Measurements from ENCODE around the gene FXYD4.
A peak's percentile ranks its signal among the peaks of the same experiment; 100 is the strongest.
"Not testable (repeated sequence)": the region's sequence is repeated elsewhere in the genome, so short reads cannot be mapped to it uniquely, and the experiment has no call there.

Gene FXYD4

GRCh38 chr10:43371418-43371817 lies at the start of gene FXYD4:
Gene FXYD4 (plus strand): TSS chr10:43371636. CDS start chr10:43373747, 2,111 bp downstream.
- H3K36me3 ChIP-seq (ENCODE audit: control insufficient read depth, insufficient read depth, low read length): no peaks in the 10 kb centered on the region

GRCh38 chr10:43322331-43322730 lies 49.1 kb upstream of the FXYD4 start:
- peaks cover 2% of the 10 kb centered on the region for H3K27me3 ChIP-seq (ENCODE audit: control insufficient read depth, insufficient read depth, low read length)
- peak overlapping the region; percentile 67 for H3K4me3 ChIP-seq (ENCODE audit: low read depth, low read length)
- H3K9me3 ChIP-seq (ENCODE audit: control insufficient read depth, insufficient read depth, low read length): no peaks in the 10 kb centered on the region
- peaks cover 3% of the 10 kb centered on the region for H3K4me1 ChIP-seq (ENCODE audit: control insufficient read depth, insufficient read depth, low read length)
- H3K9ac ChIP-seq (ENCODE audit: low read depth, low read length): no peak overlapping the region
- H3K36me3 ChIP-seq (ENCODE audit: control insufficient read depth, insufficient read depth, low read length): no peaks in the 10 kb centered on the region

More at GRCh38 chr10:43371418-43371817, at the start of gene FXYD4:
- Histone ChIP-seq H3K4me3 (ENCODE audit: low read depth, low read length) (no peak within 1 kb of the TSS), H3K27me3 (ENCODE audit: control insufficient read depth, insufficient read depth, low read length) (no peaks in the 10 kb centered on the region), H3K9me3 (ENCODE audit: control insufficient read depth, insufficient read depth, low read length) (no peaks in the 10 kb centered on the region), H3K9ac (ENCODE audit: low read depth, low read length) (no peak within 1 kb of the TSS), H3K4me1 (ENCODE audit: control insufficient read depth, insufficient read depth, low read length) (peaks cover 2% of the 10 kb centered on the region)

GRCh38 chr10:43322769-43323168 lies 48.7 kb upstream of the FXYD4 start:
- Histone ChIP-seq H3K27me3 (ENCODE audit: control insufficient read depth, insufficient read depth, low read length) (peaks cover 2% of the 10 kb centered on the region), H3K4me1 (ENCODE audit: control insufficient read depth, insufficient read depth, low read length) (peaks cover 3% of the 10 kb centered on the region), H3K4me3 (ENCODE audit: low read depth, low read length) (peak overlapping the region; percentile 67), H3K9ac (ENCODE audit: low read depth, low read length) (no peak overlapping the region), H3K36me3 (ENCODE audit: control insufficient read depth, insufficient read depth, low read length) (no peaks in the 10 kb centered on the region), H3K9me3 (ENCODE audit: control insufficient read depth, insufficient read depth, low read length) (no peaks in the 10 kb centered on the region)

- Histone ChIP-seq H3K4me1 (ENCODE audit: control insufficient read depth, insufficient read depth, low read length) (peaks cover 3% of the 10 kb centered on the region), H3K4me3 (ENCODE audit: low read depth, low read length) (peak overlapping the region; percentile 53), H3K27me3 (ENCODE audit: control insufficient read depth, insufficient read depth, low read length) (peaks cover 2% of the 10 kb centered on the region), H3K9me3 (ENCODE audit: control insufficient read depth, insufficient read depth, low read length) (no peaks in the 10 kb centered on the region), H3K36me3 (ENCODE audit: control insufficient read depth, insufficient read depth, low read length) (no peaks in the 10 kb centered on the region), H3K9ac (ENCODE audit: low read depth, low read length) (no peak overlapping the region)
Observed at GRCh38 chr10:43323245-43323644, 48.2 kb upstream of the FXYD4 start.

GRCh38 chr10:43324876-43325275 lies 46.6 kb upstream of the FXYD4 start:
- Histone ChIP-seq H3K9me3 (ENCODE audit: control insufficient read depth, insufficient read depth, low read length) (no peaks in the 10 kb centered on the region), H3K9ac (ENCODE audit: low read depth, low read length) (no peak overlapping the region), H3K4me1 (ENCODE audit: control insufficient read depth, insufficient read depth, low read length) (peaks cover 3% of the 10 kb centered on the region), H3K27me3 (ENCODE audit: control insufficient read depth, insufficient read depth, low read length) (peaks cover 2% of the 10 kb centered on the region), H3K4me3 (ENCODE audit: low read depth, low read length) (no peak overlapping the region), H3K36me3 (ENCODE audit: control insufficient read depth, insufficient read depth, low read length) (no peaks in the 10 kb centered on the region)

- Histone ChIP-seq H3K4me1 (ENCODE audit: control insufficient read depth, insufficient read depth, low read length) (no peaks in the 10 kb centered on the region), H3K9ac (ENCODE audit: low read depth, low read length) (no peak overlapping the region), H3K4me3 (ENCODE audit: low read depth, low read length) (no peak overlapping the region), H3K9me3 (ENCODE audit: control insufficient read depth, insufficient read depth, low read length) (no peaks in the 10 kb centered on the region), H3K36me3 (ENCODE audit: control insufficient read depth, insufficient read depth, low read length) (no peaks in the 10 kb centered on the region), H3K27me3 (ENCODE audit: control insufficient read depth, insufficient read depth, low read length) (peaks cover 2% of the 10 kb centered on the region)
Observed at GRCh38 chr10:43327171-43327570, 44.3 kb upstream of the FXYD4 start.

GRCh38 chr10:43327986-43328385 lies 43.5 kb upstream of the FXYD4 start:
- Histone ChIP-seq H3K4me1 (ENCODE audit: control insufficient read depth, insufficient read depth, low read length) (peaks cover 4% of the 10 kb centered on the region), H3K9ac (ENCODE audit: low read depth, low read length) (no peak overlapping the region), H3K27me3 (ENCODE audit: control insufficient read depth, insufficient read depth, low read length) (no peaks in the 10 kb centered on the region), H3K4me3 (ENCODE audit: low read depth, low read length) (no peak overlapping the region), H3K36me3 (ENCODE audit: control insufficient read depth, insufficient read depth, low read length) (no peaks in the 10 kb centered on the region), H3K9me3 (ENCODE audit: control insufficient read depth, insufficient read depth, low read length) (no peaks in the 10 kb centered on the region)

GRCh38 chr10:43328810-43329209 lies 42.6 kb upstream of the FXYD4 start:
- H3K9ac ChIP-seq (ENCODE audit: low read depth, low read length); H3K27me3 ChIP-seq (ENCODE audit: control insufficient read depth, insufficient read depth, low read length): not testable (repeated sequence)

GRCh38 chr10:43329246-43329885 lies 42.1 kb upstream of the FXYD4 start:
- H3K36me3 ChIP-seq (ENCODE audit: control insufficient read depth, insufficient read depth, low read length); H3K4me3 ChIP-seq (ENCODE audit: low read depth, low read length); H3K27me3 ChIP-seq (ENCODE audit: control insufficient read depth, insufficient read depth, low read length); H3K9ac ChIP-seq (ENCODE audit: low read depth, low read length); H3K9me3 ChIP-seq (ENCODE audit: control insufficient read depth, insufficient read depth, low read length); H3K4me1 ChIP-seq (ENCODE audit: control insufficient read depth, insufficient read depth, low read length): not testable (repeated sequence)

More at GRCh38 chr10:43328810-43329209, 42.6 kb upstream of the FXYD4 start:
- H3K4me3 ChIP-seq (ENCODE audit: low read depth, low read length); H3K4me1 ChIP-seq (ENCODE audit: control insufficient read depth, insufficient read depth, low read length); H3K36me3 ChIP-seq (ENCODE audit: control insufficient read depth, insufficient read depth, low read length); H3K9me3 ChIP-seq (ENCODE audit: control insufficient read depth, insufficient read depth, low read length): not testable (repeated sequence)

GRCh38 chr10:43330049-43330823 lies 41.2 kb upstream of the FXYD4 start:
- not testable (repeated sequence) for H3K9me3 ChIP-seq (ENCODE audit: control insufficient read depth, insufficient read depth, low read length); H3K9ac ChIP-seq (ENCODE audit: low read depth, low read length); H3K36me3 ChIP-seq (ENCODE audit: control insufficient read depth, insufficient read depth, low read length); H3K4me1 ChIP-seq (ENCODE audit: control insufficient read depth, insufficient read depth, low read length); H3K27me3 ChIP-seq (ENCODE audit: control insufficient read depth, insufficient read depth, low read length); H3K4me3 ChIP-seq (ENCODE audit: low read depth, low read length)

- H3K9me3 ChIP-seq (ENCODE audit: control insufficient read depth, insufficient read depth, low read length); H3K36me3 ChIP-seq (ENCODE audit: control insufficient read depth, insufficient read depth, low read length); H3K9ac ChIP-seq (ENCODE audit: low read depth, low read length); H3K4me3 ChIP-seq (ENCODE audit: low read depth, low read length); H3K4me1 ChIP-seq (ENCODE audit: control insufficient read depth, insufficient read depth, low read length); H3K27me3 ChIP-seq (ENCODE audit: control insufficient read depth, insufficient read depth, low read length): not testable (repeated sequence)
Observed at GRCh38 chr10:43330824-43331127, 40.7 kb upstream of the FXYD4 start.

- no peaks in the 10 kb centered on the region for H3K36me3 ChIP-seq (ENCODE audit: control insufficient read depth, insufficient read depth, low read length)
- H3K9ac ChIP-seq (ENCODE audit: low read depth, low read length): no peak overlapping the region
- H3K4me3 ChIP-seq (ENCODE audit: low read depth, low read length): no peak overlapping the region
- H3K4me1 ChIP-seq (ENCODE audit: control insufficient read depth, insufficient read depth, low read length): peaks cover 18% of the 10 kb centered on the region
- no peaks in the 10 kb centered on the region for H3K27me3 ChIP-seq (ENCODE audit: control insufficient read depth, insufficient read depth, low read length)
- no peaks in the 10 kb centered on the region for H3K9me3 ChIP-seq (ENCODE audit: control insufficient read depth, insufficient read depth, low read length)
Observed at GRCh38 chr10:43333653-43334052, 37.8 kb upstream of the FXYD4 start.
